Spleen (tissue), 7 donors: ENCODE measurements around the gene KSR2.

Experiments
- POLR2A ChIP-seq, 3 donors: fragments of 450-650 bp; IDR thresholded peaks; one replicate each; pipeline ENCODE4 v1.5.1; 2017; ENCODE audit warnings: antibody characterized with exemption in 3 of 3, mild to moderate bottlenecking in 1 of 3
- POLR2AphosphoS5 ChIP-seq, 3 donors: sonication (generic); formaldehyde crosslinking; IDR thresholded peaks; one replicate each; pipeline ENCODE4 v1.5.1; 2017; ENCODE audit warnings: antibody characterized with exemption in 3 of 3
- TF ChIP-seq, protein P1 (sequence below), 11 experiments: fragments of 200-600 bp in 7 of 11; fragments of 450-650 bp in 4 of 11; sonication (generic) in 4 of 11; IDR thresholded peaks in 8 of 11; conservative IDR thresholded peaks in 3 of 11; 1 replicate in 7 of 11; 2 replicates in 4 of 11; pipeline versions ENCODE4 v1.4.0 to v1.8.0; 2016 to 2021; ENCODE audit warnings: antibody characterized with exemption in 11 of 11, inconsistent platforms in 4 of 11, mild to moderate bottlenecking in 1 of 11
- donor health status: DM: no; HTN: no; CAD: no; lungs with moderate emphysema.
- donor health status: DM: no; HTN: no; CAD: no.
- donor health status: DM: no; HTN: no; CAD: no.

GRCh38 chr12:117872546-117873169 is 96.1 kb downstream of the KSR2 start:
- TF ChIP-seq, protein P1, sequence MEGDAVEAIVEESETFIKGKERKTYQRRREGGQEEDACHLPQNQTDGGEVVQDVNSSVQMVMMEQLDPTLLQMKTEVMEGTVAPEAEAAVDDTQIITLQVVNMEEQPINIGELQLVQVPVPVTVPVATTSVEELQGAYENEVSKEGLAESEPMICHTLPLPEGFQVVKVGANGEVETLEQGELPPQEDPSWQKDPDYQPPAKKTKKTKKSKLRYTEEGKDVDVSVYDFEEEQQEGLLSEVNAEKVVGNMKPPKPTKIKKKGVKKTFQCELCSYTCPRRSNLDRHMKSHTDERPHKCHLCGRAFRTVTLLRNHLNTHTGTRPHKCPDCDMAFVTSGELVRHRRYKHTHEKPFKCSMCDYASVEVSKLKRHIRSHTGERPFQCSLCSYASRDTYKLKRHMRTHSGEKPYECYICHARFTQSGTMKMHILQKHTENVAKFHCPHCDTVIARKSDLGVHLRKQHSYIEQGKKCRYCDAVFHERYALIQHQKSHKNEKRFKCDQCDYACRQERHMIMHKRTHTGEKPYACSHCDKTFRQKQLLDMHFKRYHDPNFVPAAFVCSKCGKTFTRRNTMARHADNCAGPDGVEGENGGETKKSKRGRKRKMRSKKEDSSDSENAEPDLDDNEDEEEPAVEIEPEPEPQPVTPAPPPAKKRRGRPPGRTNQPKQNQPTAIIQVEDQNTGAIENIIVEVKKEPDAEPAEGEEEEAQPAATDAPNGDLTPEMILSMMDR (IDR thresholded peaks at IDR 0.05 in 8 of 11, conservative IDR thresholded peaks at IDR 0.05 in 3 of 11): no peak
- TF ChIP-seq POLR2A (IDR thresholded peaks at IDR 0.05) (no peak), POLR2AphosphoS5 (IDR thresholded peaks at IDR 0.05) (no peak)
